HG02763 (cell line): ENCODE data around the gene EFNA2.
"Not testable (repeated sequence)": the region's sequence is repeated elsewhere in the genome, so short reads cannot be mapped to it uniquely, and the experiment has no call there.

Experiments used
- ATAC-seq: cut with Tn5 transposase; IDR thresholded peaks from one replicate; pipeline ENCODE4 v1.9.1; 2021; ENCODE audit warnings: mild to moderate bottlenecking, moderate library complexity; ENCODE audit not compliant: unreplicated experiment

The EFNA2 gene

DNA sequence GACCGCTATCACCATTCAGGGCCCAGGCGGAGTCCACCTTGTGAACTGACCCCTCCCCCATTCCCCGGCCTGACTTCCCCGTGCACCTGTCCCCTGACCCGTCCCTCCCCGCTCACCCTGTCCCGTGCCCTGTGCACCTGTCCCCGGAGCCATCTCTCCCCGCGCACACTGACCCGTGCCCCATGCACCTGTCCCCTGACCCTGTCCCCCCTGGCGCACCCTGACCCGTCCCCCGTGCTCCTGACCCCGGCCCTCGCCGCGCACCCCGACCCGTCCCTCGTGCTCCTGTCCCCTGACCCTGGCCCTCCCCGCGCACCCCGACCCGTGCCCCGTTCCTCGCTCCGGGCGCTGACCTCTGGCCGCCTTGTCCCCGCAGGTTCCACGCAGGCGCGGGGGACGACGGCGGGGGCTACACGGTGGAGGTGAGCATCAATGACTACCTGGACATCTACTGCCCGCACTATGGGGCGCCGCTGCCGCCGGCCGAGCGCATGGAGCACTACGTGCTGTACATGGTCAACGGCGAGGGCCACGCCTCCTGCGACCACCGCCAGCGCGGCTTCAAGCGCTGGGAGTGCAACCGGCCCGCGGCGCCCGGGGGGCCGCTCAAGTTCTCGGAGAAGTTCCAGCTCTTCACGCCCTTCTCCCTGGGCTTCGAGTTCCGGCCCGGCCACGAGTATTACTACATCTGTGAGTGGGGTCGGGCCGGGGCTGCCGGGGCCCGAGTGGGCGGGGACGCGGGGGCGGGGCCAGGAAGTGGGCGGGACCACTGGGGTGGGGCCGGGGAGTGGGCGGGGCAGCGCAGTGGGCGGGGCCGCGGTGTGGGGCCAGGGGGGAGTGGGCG lies 9.7 kb downstream of the EFNA2 start:
- no peak for ATAC-seq

DNA sequence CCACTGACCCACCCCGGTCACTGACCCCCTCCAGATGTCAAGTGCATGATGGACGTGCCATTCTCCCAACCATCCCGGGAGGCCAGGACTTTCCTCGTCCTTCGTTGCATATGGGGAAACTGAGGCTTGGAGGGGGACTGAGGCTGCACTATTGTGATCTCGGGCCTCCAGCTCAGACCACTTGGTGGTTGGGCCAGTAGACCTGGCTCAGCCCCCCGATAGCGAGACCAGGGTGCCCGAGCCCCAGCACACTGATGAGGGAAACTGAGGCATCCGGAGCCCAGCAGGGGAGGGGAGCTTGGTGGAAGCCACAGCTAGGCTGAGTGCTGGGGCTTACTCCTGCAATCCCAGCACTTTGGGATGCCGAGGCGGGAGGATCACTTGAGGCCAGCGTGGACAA lies 10.4 kb downstream of the EFNA2 start:
- no peak for ATAC-seq

DNA sequence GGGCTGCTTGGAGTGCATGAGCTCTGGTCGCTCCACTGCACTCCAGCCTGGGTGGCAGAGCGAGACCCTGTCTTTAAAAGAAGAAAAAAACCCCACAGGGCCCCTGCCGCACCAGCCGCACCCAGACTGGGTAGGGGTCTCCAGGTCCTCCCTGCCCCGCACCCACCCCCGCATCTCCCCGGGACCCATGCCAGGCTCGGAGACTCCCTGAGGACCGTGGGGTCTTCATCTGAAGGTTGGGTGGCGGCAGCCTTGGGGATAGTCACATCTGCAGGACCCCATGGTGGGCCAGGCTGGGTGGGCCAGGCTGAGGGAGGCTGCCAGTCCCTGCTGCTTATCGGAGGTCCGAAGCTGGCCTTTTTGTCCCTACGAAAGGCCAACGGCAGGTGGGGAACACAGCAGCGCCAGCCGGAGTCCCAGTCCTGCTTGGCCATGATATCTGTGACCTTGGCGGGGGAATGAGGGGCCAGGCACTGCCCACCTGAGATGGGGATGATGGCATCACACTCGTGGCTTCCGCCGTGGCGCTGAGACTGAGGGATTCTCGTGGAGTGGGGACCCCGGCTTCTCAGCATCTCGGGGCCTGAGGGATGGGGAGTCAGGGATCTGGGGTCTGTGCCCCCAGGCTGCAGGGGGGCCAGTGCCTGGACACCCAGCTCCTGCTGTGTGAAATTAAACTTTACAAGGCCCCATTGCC lies 11.1 kb downstream of the EFNA2 start:
- no peak for ATAC-seq

DNA sequence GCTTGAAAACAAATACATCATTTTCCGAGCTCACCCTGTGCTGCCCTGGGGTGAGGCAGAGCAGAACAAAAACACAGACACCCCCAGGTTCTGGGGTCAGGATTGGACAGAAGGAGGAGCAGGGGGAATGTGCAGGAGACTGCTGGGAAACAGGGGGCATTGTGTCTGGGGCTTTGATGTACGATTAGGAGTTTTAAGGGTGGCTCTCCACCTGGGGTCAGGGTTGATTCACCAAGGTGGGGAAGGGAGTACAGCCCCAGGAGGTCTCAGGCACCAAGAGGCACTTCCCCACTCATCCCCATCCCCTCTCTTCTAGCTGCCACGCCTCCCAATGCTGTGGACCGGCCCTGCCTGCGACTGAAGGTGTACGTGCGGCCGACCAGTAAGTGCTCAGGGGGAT lies 12.6 kb downstream of the EFNA2 start:
- ATAC-seq, result no peak

DNA sequence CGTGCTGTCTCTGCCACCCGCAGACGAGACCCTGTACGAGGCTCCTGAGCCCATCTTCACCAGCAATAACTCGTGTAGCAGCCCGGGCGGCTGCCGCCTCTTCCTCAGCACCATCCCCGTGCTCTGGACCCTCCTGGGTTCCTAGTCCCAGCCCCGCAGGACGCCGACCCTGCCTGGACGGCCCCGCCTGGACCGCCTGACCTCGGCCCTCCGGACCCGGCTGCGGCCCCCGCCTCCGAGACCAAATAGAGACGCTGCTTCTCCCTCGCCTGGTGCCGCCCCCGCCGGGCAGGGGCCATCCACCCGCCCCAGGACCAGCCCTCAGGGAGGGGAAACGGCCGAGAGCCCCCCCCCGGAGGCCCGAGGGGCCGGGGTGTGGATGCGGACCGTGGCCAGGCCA lies 14.1 kb downstream of the EFNA2 start:
- no peak for ATAC-seq

DNA sequence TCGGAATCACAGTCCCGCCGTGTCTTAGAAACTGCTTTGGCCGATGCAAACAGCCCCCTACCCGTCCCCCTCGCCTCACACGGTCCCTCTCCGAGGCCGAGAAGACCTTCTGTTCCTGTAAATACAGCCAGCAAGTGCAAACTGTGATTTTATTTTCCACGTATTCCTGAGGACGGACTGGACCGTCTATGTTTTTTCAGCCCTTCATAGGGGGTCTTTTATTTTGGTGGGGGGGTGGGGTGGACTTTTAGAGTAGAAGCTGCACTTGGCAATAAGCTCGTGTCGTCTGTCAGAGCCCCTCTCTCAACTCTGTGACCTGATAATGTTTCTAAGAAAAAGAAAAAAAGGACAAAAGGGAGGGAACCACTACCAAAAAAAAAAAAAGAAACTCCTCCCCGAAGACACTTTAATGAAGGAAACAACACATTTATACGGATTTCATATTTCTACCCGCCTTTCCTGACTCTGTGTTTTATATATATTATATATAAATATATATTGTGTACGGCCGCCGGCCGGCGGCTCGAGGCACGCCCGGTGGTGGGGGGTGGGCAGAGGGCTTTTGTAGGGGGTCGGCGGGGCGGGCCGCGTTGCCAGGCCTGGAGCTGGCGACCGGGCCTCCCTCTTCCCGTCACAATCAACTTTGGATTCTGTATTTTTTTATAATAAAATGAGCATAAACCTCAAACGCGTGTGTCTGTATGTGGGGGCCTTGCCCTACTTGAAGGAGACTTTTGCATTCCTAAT lies 15.2 kb downstream of the EFNA2 start:
- no peak for ATAC-seq

DNA sequence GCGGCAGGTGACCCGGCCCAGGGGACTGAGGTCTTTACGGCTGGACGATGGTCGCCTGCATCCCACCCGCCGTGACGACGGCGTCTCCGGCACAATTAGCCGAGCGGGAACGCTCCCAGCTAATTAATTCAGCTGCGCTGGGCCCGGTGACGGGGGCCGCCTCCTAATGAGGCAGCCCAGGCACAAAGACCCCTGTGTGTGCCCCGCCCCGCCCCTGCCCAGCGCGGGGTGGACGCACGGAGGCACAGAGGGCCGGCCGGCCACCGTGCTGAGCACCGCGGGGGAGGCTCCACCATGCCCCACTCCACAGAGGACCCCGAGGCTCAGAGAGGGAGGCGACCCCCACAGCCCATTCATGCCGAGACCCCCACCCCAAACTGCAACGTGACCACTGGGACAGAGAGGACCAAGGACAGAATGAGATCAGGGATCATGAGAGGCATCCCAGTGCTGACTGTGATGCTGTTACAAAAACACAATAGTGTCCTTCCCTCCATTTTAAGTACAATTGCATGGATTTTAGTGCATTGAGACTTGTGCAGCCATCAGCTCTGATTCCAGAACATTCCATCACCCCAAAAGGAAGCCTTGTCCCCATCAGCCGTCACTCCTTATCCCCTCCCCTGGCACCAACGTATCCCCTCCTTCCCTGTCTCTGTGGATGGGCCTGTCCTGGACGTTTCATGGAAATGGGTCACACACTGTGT lies 17.0 kb downstream of the EFNA2 start:
- ATAC-seq, result no peak

DNA sequence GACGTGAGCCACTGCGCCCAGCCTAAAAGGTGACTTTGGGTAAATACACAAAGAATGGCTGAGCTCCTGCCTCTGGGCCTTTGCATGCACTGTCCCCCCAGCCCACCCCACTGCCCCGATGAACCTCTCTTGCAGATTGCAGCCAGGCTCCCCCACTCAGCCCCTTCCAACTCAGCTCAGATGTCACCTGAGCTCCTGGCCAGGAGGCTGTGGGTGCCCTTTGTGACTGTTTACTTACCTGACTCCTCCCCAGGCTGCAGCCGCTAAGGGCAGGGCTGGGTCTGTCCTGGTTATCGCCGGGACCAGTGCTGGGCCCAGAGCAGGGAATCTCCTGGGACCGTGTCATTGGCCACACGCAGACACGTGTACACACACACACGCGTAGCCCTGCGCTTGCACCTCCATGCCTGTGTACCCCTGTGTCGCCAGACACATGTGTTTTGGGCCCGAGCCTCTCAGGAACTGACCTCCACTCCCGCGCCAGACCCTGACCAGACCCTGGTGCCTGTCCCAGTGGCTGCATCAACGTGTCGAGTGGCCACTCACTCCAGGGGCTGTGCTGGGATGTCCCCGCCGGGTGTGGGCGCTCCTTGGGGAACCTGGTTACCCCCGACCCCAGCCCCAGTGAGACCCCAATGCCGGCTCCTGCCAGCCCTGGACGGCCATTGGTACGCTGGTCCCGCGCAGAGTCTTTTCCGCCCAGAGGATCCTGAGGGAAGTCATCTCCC lies 18.7 kb downstream of the EFNA2 start:
- ATAC-seq, result no peak

DNA sequence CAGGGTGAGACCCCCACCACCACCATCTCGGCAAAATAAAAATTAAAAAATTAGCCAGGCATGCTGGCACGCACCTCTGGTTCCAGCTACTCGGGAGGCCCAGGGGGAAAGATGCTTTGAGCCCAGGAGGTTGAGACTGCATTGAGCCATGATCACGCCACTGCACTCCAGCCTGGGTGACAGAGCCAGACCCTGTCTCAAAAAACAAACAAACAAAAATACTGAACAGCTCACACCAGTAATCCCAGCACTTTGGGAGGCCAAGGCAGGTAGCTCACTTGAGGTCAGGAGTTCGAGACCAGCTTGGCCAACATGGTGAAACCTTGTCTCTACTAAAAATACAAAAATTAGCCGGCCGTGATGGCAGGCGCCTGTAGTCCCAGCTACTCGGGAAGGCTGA lies 19.7 kb downstream of the EFNA2 start:
- ATAC-seq, result not testable (repeated sequence)

DNA sequence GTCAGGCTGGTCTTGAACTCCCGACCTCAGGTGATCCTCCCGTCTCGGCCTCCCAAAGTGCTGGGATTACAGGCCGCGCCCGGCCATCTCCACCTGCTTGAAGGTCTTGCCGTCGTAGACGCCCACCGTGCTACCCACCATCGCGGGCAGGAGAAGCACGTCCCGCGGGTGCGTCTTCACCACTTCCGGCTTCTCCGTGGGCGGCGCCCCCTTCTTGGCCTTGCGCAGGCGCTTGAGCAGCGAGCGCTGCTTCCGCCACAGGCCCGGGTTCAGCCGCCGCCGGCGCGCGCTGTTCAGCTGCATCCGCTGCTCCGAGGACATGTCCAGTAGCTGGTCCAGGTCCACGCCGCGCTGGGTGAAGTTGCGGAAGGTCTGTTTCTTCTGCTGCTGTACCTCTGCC lies 21.6 kb downstream of the EFNA2 start:
- no peak for ATAC-seq

DNA sequence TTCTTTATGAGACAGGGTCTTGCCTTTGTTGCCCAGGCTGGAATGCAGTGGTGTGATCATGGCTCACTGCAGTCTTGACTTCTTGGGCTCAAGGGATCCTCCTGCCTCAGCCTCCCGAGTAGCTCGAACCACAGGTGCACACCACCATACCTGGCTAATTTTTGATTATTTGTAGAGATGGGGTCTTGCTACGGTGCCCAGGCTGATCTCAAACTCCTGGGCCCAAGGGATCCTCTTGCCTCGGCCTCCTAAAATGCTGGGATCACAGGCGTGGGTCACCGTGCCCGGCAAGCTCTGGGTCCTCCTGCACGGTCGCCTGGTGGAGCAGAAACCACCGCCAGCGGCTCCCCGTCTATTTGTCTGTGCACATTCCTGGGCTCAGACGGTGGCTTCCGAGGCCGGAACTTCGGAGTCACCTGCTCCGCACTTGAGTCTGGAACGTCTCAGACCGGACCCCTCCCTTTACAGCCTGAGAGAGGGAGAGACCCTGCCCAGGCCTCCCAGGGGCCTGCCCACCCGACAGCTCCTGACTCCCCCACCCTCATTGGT lies 22.2 kb downstream of the EFNA2 start:
- no peak for ATAC-seq

DNA sequence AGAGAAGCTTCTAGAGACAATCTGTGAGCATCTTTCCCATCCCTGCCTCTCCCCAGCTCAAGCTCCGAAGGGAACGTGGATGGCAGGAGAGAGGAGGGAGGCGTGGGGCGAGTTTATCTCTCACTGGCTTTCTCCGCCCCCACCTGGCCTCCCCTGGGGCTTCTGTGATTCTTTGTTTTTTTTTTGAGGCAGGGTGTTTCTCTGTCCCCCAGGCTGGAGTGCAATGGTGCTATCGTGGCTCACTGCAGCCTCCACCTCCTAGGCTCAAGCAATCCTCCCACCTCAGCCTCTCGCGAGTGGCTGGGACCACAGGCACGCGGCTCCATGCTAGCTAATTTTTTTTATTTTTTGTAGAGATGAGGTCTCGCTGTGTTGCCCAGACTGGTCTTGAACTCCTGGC lies 23.0 kb downstream of the EFNA2 start:
- no peak for ATAC-seq

DNA sequence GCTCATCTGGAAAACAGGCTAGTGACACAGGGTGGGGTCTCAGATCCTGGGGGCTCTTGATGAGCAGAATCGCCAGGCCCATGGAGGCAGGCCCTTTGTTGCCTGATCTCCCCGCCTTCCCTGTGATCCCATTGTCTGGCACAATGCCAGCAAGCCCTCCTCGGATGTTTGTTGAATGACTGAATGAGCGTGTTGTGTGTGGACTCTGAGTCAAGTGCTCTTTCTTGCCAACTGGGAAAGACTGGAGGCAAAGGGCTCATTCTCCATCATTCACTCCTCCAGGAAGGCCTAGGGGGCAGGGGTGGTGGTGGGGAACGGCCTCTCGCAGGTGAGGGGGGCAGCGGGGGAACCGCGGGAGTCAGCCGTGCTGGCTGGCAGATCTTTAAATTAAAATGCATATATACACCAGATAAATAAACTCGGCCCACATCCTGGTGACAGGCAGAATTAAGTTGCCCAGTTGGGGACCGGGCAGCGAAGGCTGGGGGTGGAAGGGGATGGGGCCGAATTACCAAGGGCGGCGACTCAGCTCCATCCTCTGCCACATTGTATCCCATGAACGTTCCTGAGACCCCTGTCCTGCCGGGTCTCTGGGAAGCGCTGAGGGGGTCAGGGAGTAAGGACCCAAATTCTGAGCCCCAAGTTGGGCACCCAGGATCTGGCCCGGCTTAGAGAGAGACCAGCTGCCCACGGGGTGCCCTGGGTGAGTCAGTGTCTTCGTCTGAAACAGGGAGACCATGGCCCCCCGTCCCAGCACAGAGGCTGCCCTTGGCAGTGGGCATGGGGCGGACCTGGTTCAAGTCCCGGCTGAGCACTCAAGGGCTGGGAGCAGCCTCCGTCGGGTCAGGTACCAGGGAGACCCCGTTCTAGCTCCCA lies 24.5 kb downstream of the EFNA2 start:
- ATAC-seq, result no peak

DNA sequence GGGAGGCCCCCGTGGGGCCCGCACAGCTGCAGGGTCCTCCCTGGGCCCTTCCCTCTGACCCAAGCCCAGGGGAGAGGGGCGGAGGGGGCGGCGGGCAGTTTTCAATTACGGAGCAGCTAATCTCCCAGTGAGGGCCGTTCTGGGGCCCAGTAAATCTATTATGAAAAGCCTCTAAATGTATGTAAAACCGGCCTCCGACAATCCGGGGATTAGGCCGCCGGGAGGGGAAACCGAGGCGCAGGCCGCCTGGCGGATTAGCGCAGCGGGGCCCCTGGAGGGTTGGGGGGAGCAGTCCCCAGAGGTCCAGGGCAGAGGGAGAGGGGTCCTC lies 25.1 kb downstream of the EFNA2 start:
- no peak for ATAC-seq

DNA sequence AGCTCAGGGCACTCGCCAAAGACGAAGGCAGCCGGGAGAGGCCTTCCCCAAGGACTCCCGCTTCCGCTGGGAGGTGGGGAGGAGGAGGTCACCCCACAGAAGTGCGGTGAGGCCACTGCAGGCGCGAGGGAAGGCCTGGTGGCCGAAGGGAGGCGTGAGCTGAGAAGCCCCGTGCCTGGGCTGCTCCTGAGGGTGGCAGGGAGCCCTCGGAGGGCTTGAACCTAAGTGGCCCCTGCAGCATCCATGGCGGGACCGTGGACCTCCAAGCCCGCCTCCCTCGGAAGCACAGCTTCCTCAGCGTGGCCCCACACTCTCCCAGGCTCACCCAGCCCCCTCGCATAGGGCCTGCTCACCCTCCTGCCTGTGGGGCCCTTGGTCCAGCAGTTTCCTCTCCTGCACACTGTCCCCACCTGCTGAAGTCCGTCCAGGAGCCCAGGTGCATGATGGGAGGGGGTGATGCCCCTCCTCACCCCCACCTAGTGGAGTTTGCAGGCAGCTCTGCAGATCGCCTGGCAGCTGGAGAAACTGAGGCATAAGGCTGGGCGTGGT lies 25.9 kb downstream of the EFNA2 start:
- ATAC-seq, result no peak

DNA sequence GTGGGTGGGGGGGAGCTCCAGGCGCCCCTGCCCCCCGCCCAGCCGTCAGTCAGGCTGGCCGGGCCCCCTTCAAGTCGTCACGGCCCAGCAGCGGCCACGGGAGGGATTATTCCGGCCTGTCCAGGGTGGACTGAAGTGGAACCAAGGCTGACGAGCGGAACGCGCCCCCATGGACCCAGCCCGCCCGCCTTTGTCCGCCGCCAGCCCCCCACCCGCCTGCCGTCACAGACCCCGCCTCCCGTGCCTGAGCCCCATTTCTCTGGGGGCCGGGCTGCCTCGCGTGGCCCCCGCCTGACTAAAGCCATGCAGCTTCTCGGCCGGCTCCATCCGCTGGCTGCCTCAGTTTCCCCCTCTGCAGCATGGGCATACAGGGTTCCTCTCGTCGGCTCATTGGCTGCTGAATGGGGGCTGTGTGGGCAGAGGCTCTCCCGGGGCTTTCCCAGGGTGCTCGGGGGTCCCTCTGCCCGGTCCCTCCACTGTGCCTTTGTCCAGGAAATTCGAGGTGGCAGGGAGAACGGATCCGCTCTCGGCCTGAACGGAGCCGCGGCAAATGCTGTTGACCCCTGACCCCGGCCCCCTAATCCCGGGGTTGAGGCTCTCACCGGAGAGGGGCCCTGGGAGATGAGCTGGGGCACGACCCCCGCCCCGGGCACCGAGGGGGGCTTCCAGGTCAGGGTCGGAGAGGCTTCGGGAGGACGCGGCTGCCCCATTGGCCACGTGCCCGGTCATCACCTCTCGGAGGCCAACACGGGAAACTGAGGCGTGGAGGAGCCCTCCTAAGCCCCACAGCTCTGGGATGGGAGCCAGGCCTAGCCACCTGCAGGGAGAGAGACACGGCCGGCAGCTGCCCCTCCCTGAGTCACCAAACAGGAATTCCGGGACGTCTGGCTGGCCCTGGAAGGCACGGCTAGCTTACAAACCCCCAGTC lies 27.4 kb downstream of the EFNA2 start:
- no peak for ATAC-seq

DNA sequence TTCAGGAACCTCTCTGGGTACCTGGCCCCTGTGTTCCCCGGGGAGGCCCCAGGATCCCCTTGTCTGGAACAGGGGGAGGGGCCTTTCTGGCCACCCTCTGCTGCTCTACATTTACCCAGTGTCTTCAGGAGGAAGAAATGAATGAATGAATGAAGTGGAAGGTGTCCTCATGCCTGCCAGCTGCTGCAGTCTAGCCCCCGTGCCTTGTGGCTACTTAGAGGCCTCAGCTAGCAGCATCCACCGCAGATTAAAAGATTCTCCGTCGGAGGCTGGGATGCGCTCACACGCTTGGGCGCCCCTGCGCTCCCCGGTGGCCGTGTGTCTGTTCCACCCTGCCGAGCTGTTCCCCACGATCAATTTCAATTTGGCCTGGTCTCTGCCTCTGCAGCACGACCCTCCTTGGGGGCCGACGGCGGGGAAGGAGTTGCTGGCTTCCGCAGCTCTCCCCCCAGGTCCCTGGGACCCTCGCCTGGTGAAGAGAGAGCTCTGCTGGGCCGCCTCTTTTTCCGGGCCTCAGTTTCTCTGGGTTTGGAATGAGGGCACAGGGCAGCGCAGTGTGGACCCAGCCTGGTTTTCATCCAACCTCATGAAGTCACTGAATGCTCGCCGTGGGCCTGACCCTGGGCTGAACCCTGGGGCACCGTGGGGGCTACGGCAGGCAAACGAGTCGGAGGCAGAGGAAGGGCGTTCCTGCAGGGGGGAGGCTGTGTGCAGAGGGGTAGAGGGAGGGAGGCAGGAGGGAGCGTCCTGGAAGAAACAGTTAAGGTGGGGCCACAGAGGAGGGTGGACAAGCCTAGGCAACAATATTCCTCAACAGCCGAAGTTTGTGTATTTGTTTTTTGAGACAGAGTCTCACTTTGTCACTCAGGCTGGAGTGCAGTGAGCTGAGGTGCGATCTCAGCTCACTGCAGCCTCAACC lies 28.3 kb downstream of the EFNA2 start:
- ATAC-seq, result no peak
